Prostate gland (tissue), 2 donors: Measurements from ENCODE around the gene ALG1. TPM values are rescaled to one million over a fixed set of nuclear protein-coding genes. Genes with fewer than 3 reads are reported as not detected.

ENCODE experiments used
- DNase-seq: peaks from one replicate; pipeline ENCODE4 v3.0.0-alpha.2; 2019; ENCODE audit warnings: low spot score
- H3K27ac ChIP-seq, 2 donors: fragments of 200-600 bp; sonication (generic); 2 replicates each; pipeline ENCODE4 v1.5.1; 2017 to 2019
- H3K27me3 ChIP-seq: fragments of 200-600 bp; sonication (generic); replicated peaks from 2 replicates; pipeline ENCODE4 v1.5.1; 2019; ENCODE audit not compliant: insufficient read depth
- H3K36me3 ChIP-seq, 2 donors: fragments of 200-600 bp; sonication (generic); 1 replicate in 1 of 2; 2 replicates in 1 of 2; pipeline versions ENCODE4 v1.5.1 to v1.8.1; 2017 to 2019
- H3K4me1 ChIP-seq: fragments of 200-600 bp; sonication (generic); replicated peaks from 2 replicates; pipeline ENCODE4 v1.5.1; 2019
- H3K4me3 ChIP-seq, 2 donors: fragments of 200-600 bp; sonication (generic); 2 replicates each; pipeline ENCODE4 v1.5.1; 2017 to 2019
- H3K9me3 ChIP-seq: fragments of 200-600 bp; sonication (generic); 2 replicates; pipeline ENCODE4 v1.5.1; 2017
- CTCF ChIP-seq, 4 experiments: fragments of 200-600 bp in 2 of 4; fragments of 450-650 bp in 2 of 4; sonication (generic) in 2 of 4; IDR thresholded peaks; 1 replicate in 3 of 4; 2 replicates in 1 of 4; pipeline ENCODE4 v1.5.1; 2016 to 2019; ENCODE audit warnings: antibody characterized with exemption in 4 of 4, mild to moderate bottlenecking in 2 of 4, moderate library complexity in 2 of 4
- POLR2A ChIP-seq: fragments of 450-650 bp; IDR thresholded peaks from one replicate; pipeline ENCODE4 v1.6.1; 2016; ENCODE audit warnings: antibody characterized with exemption, mild to moderate bottlenecking
- POLR2AphosphoS5 ChIP-seq: sonication (generic); formaldehyde crosslinking; IDR thresholded peaks from one replicate; pipeline ENCODE4 v1.6.1; 2017; ENCODE audit warnings: antibody characterized with exemption
- WGBS: methylation state at CpG from one replicate; pipeline ENCODE4 v1.1.5; 2018; 5-methylcytosine and 5-hydroxymethylcytosine counted together
- intact Hi-C: fragments of 100-400 bp; cut with DNase I; formaldehyde crosslinking; loops from one replicate; pipeline ENCODE4 v1.14.2; 2022
- total RNA-seq, 2 donors: library from RNA; depleted of rRNA; stranded (reverse); fragments of >200 nt; gene quantifications; one replicate each; pipeline ENCODE4 v1.1.0, GENCODE V29; 2016

The ALG1 gene
- total RNA-seq, 2 donors from 2014 or later, result 35.1 to 37.7 TPM

- intact Hi-C loops, result no loop called here
- WGBS, result 31% methylated on average over 12 of the region's 12 CpGs
- Histone ChIP-seq H3K4me3 (peak overlapping the region; percentile 82 to 86), H3K4me1 (peaks cover 4% of the 10 kb centered on the region), H3K27me3 (no peaks in the 10 kb centered on the region), H3K27ac (peak overlapping the region in 1 of 2 donors; percentile 73), H3K9me3 (no peaks in the 10 kb centered on the region), H3K36me3 (no peaks in the 10 kb centered on the region)
- TF ChIP-seq POLR2AphosphoS5 (no peak), CTCF (IDR thresholded peaks at IDR 0.05) (no peak), POLR2A (no peak)
- DNase-seq, result no peak
These were observed 38.9 kb upstream of the ALG1 start for GRCh38 chr16:5032748-5033167.

GRCh38 chr16:5033256-5034166, 38.1 kb upstream of the ALG1 start, which contains the start of gene NAGPA:
TSS of gene NAGPA (minus strand) at chr16:5033935. CDS start at chr16:5033914, 21 bp downstream.
- H3K4me3 ChIP-seq, result peak within 1 kb of the TSS; percentile 82 to 86
- under 1% methylated on average over 94 of the region's 104 CpGs for WGBS
- H3K27ac ChIP-seq, result peak within 1 kb of the TSS; percentile 72 to 73
- DNase-seq, result peak; percentile 92
- peaks cover 4% of the 10 kb centered on the region for H3K4me1 ChIP-seq
- intact Hi-C loops, result no loop called here
- H3K27me3 ChIP-seq, result no peaks in the 10 kb centered on the region
- H3K36me3 ChIP-seq, result no peaks in the 10 kb centered on the region
- no peak for TF ChIP-seq POLR2A
- peak; percentile 88 for TF ChIP-seq POLR2AphosphoS5
- peak in 1 of 4 experiments; percentile 13 for TF ChIP-seq CTCF (IDR thresholded peaks at IDR 0.05)
- H3K9me3 ChIP-seq, result no peaks in the 10 kb centered on the region

GRCh38 chr16:5034167-5034523, 37.5 kb upstream of the ALG1 start:
- 4% methylated on average over 2 of the region's 2 CpGs for WGBS
- intact Hi-C loops, result no loop called here
- H3K27ac ChIP-seq, result peak overlapping the region; percentile 72 to 73
- peaks cover 4% of the 10 kb centered on the region for H3K4me1 ChIP-seq
- no peaks in the 10 kb centered on the region for H3K27me3 ChIP-seq
- TF ChIP-seq POLR2A (no peak), CTCF (IDR thresholded peaks at IDR 0.05) (no peak), POLR2AphosphoS5 (no peak)
- H3K36me3 ChIP-seq, result no peaks in the 10 kb centered on the region
- no peak for DNase-seq
- no peaks in the 10 kb centered on the region for H3K9me3 ChIP-seq
- H3K4me3 ChIP-seq, result peak overlapping the region; percentile 82 to 86

GRCh38 chr16:5035909-5036227, 35.8 kb upstream of the ALG1 start:
- TF ChIP-seq POLR2A (no peak), POLR2AphosphoS5 (no peak), CTCF (IDR thresholded peaks at IDR 0.05) (no peak)
- Histone ChIP-seq H3K4me1 (peaks cover 4% of the 10 kb centered on the region), H3K9me3 (no peaks in the 10 kb centered on the region), H3K36me3 (no peaks in the 10 kb centered on the region), H3K27me3 (no peaks in the 10 kb centered on the region), H3K4me3 (no peak overlapping the region), H3K27ac (no peak overlapping the region)
- DNase-seq, result no peak
- 88% methylated on average over 1 of the region's 1 CpG for WGBS
- intact Hi-C loops, result no loop called here
